Loucy (cell line): ENCODE data around the gene OR2B3.

Experiments used
- H2AFZ ChIP-seq: fragments of 200-600 bp; sonication (generic); 2 replicates; pipeline ENCODE4 v1.6.0; 2016; ENCODE audit warnings: antibody characterized with exemption, mild to moderate bottlenecking, low read length, moderate library complexity
- H3F3A ChIP-seq: fragments of 200-600 bp; 2 replicates; pipeline ENCODE4 v1.6.0; 2016; ENCODE audit warnings: antibody characterized with exemption, low read depth, mild to moderate bottlenecking
- H3K27me3 ChIP-seq: fragments of 200-600 bp; sonication (generic); 2 replicates; pipeline ENCODE4 v1.6.1; 2014; ENCODE audit warnings: low read length, mild to moderate bottlenecking; ENCODE audit not compliant: insufficient read depth, poor library complexity, severe bottlenecking
- H3K36me3 ChIP-seq: fragments of 200-600 bp; sonication (generic); 2 replicates; pipeline ENCODE4 v1.6.1; 2016; ENCODE audit warnings: low read length; ENCODE audit not compliant: insufficient read depth
- H3K4me1 ChIP-seq: fragments of 200-600 bp; sonication (generic); 2 replicates; pipeline ENCODE4 v1.5.1; 2014; ENCODE audit warnings: low read length, mild to moderate bottlenecking; ENCODE audit not compliant: insufficient read depth, poor library complexity, severe bottlenecking
- H3K4me2 ChIP-seq: fragments of 200-600 bp; sonication (generic); 2 replicates; pipeline ENCODE4 v1.6.0; 2014; ENCODE audit warnings: antibody characterized with exemption, low read length, low read depth, mild to moderate bottlenecking; ENCODE audit not compliant: poor library complexity, severe bottlenecking
- H3K4me3 ChIP-seq: fragments of 200-600 bp; sonication (generic); 2 replicates; pipeline ENCODE4 v1.5.1; 2014; ENCODE audit warnings: low read length, mild to moderate bottlenecking, mixed read lengths; ENCODE audit not compliant: poor library complexity, severe bottlenecking
- H3K79me2 ChIP-seq: fragments of 200-600 bp; sonication (generic); 2 replicates; pipeline ENCODE4 v1.6.1; 2014; ENCODE audit warnings: low read length; ENCODE audit not compliant: insufficient read depth
- H3K9ac ChIP-seq: fragments of 200-600 bp; sonication (generic); 2 replicates; pipeline ENCODE4 v1.6.0; 2014; ENCODE audit warnings: mild to moderate bottlenecking, low read depth, low read length, moderate library complexity; ENCODE audit not compliant: poor library complexity, severe bottlenecking
- H3K9me2 ChIP-seq: fragments of 200-600 bp; sonication (generic); replicated peaks from 2 replicates; pipeline ENCODE4 v1.6.1; 2016; ENCODE audit warnings: low read depth, low read length, mixed read lengths
- H3K9me3 ChIP-seq: fragments of 200-600 bp; sonication (generic); 2 replicates; pipeline ENCODE4 v1.6.1; 2014; ENCODE audit warnings: mild to moderate bottlenecking, antibody characterized with exemption, low read length, low read depth; ENCODE audit not compliant: insufficient read depth
- H4K20me1 ChIP-seq: fragments of 200-600 bp; sonication (generic); 2 replicates; pipeline ENCODE4 v1.6.0; 2014; ENCODE audit warnings: antibody characterized with exemption, low read length, mild to moderate bottlenecking; ENCODE audit not compliant: insufficient read depth, poor library complexity, severe bottlenecking
- EZH2phosphoT487 ChIP-seq: fragments of 200-600 bp; IDR thresholded peaks from 2 replicates; pipeline ENCODE4 v1.6.1; 2018; ENCODE audit warnings: antibody characterized with exemption, mild to moderate bottlenecking, moderate library complexity, borderline replicate concordance
- TF ChIP-seq, protein P1 (sequence below): fragments of 200-600 bp; sonication (generic); conservative IDR thresholded peaks from 2 replicates; pipeline ENCODE4 v1.5.1; 2014; ENCODE audit warnings: mild to moderate bottlenecking, antibody characterized with exemption, low read length

The OR2B3 gene, protein sequence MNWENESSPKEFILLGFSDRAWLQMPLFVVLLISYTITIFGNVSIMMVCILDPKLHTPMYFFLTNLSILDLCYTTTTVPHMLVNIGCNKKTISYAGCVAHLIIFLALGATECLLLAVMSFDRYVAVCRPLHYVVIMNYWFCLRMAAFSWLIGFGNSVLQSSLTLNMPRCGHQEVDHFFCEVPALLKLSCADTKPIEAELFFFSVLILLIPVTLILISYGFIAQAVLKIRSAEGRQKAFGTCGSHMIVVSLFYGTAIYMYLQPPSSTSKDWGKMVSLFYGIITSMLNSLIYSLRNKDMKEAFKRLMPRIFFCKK

DNA sequence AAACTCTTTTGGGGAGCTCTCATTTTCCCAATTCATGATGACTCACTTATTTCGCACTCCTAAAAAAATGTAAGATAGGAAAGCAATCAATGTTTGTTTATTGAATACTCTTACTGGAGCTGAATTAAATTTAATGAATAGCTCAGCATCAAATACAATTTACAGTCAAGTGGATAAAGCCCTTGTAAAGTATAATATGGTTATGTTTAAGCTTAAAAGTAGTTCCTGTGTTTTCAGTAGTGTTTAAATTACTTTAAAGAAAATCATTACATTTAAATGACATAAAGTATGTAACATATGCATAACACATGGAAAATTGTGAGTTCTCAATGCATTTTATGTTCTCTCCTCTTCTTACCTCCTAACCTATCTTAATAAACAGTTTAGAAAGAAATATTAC lies at the start of gene OR2B3:
OR2B3 (minus strand) TSS at position 101 of the 400 bp plus-strand sequence; CDS start at position 36, 65 bp downstream.
- H3K4me3 ChIP-seq, result no peak within 1 kb of the TSS
- no peak within 1 kb of the TSS for H3K9ac ChIP-seq
- H3K79me2 ChIP-seq, result no peaks in the 10 kb centered on the region
- H3F3A ChIP-seq, result no peaks in the 10 kb centered on the region
- no peaks in the 10 kb centered on the region for H3K9me2 ChIP-seq
- no peaks in the 10 kb centered on the region for H3K4me1 ChIP-seq
- no peak within 1 kb of the TSS for H2AFZ ChIP-seq
- no peaks in the 10 kb centered on the region for H3K9me3 ChIP-seq
- no peaks in the 10 kb centered on the region for H3K36me3 ChIP-seq
- TF ChIP-seq, protein P1, sequence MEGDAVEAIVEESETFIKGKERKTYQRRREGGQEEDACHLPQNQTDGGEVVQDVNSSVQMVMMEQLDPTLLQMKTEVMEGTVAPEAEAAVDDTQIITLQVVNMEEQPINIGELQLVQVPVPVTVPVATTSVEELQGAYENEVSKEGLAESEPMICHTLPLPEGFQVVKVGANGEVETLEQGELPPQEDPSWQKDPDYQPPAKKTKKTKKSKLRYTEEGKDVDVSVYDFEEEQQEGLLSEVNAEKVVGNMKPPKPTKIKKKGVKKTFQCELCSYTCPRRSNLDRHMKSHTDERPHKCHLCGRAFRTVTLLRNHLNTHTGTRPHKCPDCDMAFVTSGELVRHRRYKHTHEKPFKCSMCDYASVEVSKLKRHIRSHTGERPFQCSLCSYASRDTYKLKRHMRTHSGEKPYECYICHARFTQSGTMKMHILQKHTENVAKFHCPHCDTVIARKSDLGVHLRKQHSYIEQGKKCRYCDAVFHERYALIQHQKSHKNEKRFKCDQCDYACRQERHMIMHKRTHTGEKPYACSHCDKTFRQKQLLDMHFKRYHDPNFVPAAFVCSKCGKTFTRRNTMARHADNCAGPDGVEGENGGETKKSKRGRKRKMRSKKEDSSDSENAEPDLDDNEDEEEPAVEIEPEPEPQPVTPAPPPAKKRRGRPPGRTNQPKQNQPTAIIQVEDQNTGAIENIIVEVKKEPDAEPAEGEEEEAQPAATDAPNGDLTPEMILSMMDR, result no peak
- TF ChIP-seq EZH2phosphoT487, result no peak
- no peaks in the 10 kb centered on the region for H3K27me3 ChIP-seq
- H4K20me1 ChIP-seq, result no peaks in the 10 kb centered on the region
- no peak within 1 kb of the TSS for H3K4me2 ChIP-seq

DNA sequence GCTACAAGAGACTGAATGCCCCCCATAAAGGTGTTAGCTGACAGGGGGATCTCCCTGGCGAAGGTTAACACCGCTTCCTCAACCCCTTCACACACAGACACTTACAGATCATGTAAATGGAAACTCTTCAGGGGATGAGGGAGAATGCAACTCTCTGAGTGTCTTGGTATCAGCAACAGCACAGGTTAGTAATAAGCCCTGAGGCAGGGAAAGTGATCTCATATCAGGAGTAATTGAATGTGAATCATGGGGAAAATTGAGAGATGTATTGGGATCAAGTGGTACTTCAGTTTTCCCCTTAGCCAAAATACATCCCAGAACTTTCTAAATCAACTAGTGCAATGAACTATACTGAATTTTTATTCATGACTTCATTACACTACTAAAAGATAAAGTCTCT lies 44.6 kb upstream of the OR2B3 start:
- H3K36me3 ChIP-seq, result no peaks in the 10 kb centered on the region
- H3K27me3 ChIP-seq, result no peaks in the 10 kb centered on the region
- no peaks in the 10 kb centered on the region for H3K79me2 ChIP-seq
- no peaks in the 10 kb centered on the region for H3F3A ChIP-seq
- H3K9me3 ChIP-seq, result no peaks in the 10 kb centered on the region
- H3K9me2 ChIP-seq, result no peaks in the 10 kb centered on the region
- H3K4me2 ChIP-seq, result no peak overlapping the region
- H3K9ac ChIP-seq, result no peak overlapping the region
- H3K4me1 ChIP-seq, result no peaks in the 10 kb centered on the region
- no peaks in the 10 kb centered on the region for H4K20me1 ChIP-seq
- H3K4me3 ChIP-seq, result no peak overlapping the region
- TF ChIP-seq, protein P1, result no peak
- TF ChIP-seq EZH2phosphoT487, result no peak
- no peak overlapping the region for H2AFZ ChIP-seq

DNA sequence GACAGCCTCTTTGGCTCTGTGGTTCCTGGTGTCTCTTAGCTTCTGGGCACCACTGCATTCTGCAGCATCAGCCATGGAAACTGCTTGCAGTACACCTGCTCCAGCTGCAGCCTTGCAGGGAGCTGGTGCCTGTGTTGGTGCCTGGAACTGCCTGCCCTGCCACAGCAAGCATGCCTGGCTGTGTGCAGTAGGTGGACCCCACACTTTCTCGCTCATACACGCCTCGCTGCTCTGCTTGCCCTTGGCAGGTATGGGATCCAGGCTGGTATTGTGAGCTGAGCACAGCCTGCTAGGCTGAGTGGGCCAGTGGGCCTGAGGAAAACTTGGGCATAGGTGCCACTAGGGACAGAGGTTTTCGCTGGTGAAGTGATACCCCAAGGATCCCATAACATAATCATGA lies 43.5 kb upstream of the OR2B3 start:
- Histone ChIP-seq H3K36me3 (no peaks in the 10 kb centered on the region), H3K79me2 (no peaks in the 10 kb centered on the region), H3F3A (no peaks in the 10 kb centered on the region), H4K20me1 (no peaks in the 10 kb centered on the region), H3K4me3 (no peak overlapping the region), H3K9ac (no peak overlapping the region), H3K27me3 (no peaks in the 10 kb centered on the region), H2AFZ (no peak overlapping the region), H3K9me3 (no peaks in the 10 kb centered on the region), H3K9me2 (no peaks in the 10 kb centered on the region), H3K4me2 (no peak overlapping the region), H3K4me1 (no peaks in the 10 kb centered on the region)
- TF ChIP-seq EZH2phosphoT487, result no peak
- TF ChIP-seq, protein P1, result no peak
